Parathyroid adenoma (tissue), 2 donors: ENCODE data around the gene CDH4.

ENCODE experiments used
- H2AFZ ChIP-seq: fragments of 300-600 bp; sonication (generic); one replicate; pipeline ENCODE4 v1.7.0; 2017; ENCODE audit warnings: antibody characterized with exemption, mild to moderate bottlenecking
- H3K27ac ChIP-seq: fragments of 300-600 bp; sonication (generic); one replicate; pipeline ENCODE4 v1.7.0; 2017
- H3K27me3 ChIP-seq: fragments of 300-600 bp; sonication (generic); one replicate; pipeline ENCODE4 v1.7.0; 2017; ENCODE audit warnings: low read length; ENCODE audit not compliant: control insufficient read depth, insufficient read depth
- H3K36me3 ChIP-seq: fragments of 300-600 bp; sonication (generic); one replicate; pipeline ENCODE4 v1.7.0; 2017; ENCODE audit warnings: low read length; ENCODE audit not compliant: control insufficient read depth, insufficient read depth
- H3K4me1 ChIP-seq: fragments of 300-600 bp; sonication (generic); one replicate; pipeline ENCODE4 v1.7.0; 2017; ENCODE audit warnings: control low read depth
- H3K4me2 ChIP-seq: fragments of 300-600 bp; sonication (generic); one replicate; pipeline ENCODE4 v1.7.0; 2017; ENCODE audit warnings: low read length
- H3K4me3 ChIP-seq: fragments of 300-600 bp; sonication (generic); one replicate; pipeline ENCODE4 v1.7.0; 2017; ENCODE audit warnings: low read depth, low read length
- H3K79me2 ChIP-seq: fragments of 300-600 bp; sonication (generic); one replicate; pipeline ENCODE4 v1.7.0; 2017; ENCODE audit warnings: control low read depth
- H3K9ac ChIP-seq: fragments of 300-600 bp; sonication (generic); one replicate; pipeline ENCODE4 v1.7.0; 2017; ENCODE audit warnings: mild to moderate bottlenecking
- H3K9me3 ChIP-seq: fragments of 300-600 bp; sonication (generic); one replicate; pipeline ENCODE4 v1.7.0; 2017; ENCODE audit warnings: low read length; ENCODE audit not compliant: control insufficient read depth
- CTCF ChIP-seq: fragments of 300-600 bp; sonication (generic); IDR thresholded peaks from one replicate; pipeline ENCODE4 v1.7.0; 2017; ENCODE audit warnings: antibody characterized with exemption, mild to moderate bottlenecking
- donor health status: primary hyperparathyroidism.

Gene CDH4

GRCh38 chr20:61806995-61807394 is 554.9 kb downstream of the CDH4 start:
- no peak overlapping the region for H3K4me3 ChIP-seq
- no peak overlapping the region for H3K9ac ChIP-seq
- no peaks in the 10 kb centered on the region for H3K9me3 ChIP-seq
- no peak overlapping the region for H3K4me2 ChIP-seq
- no peak overlapping the region for H3K27ac ChIP-seq
- H3K4me1 ChIP-seq, result no peaks in the 10 kb centered on the region
- H3K27me3 ChIP-seq, result no peaks in the 10 kb centered on the region
- H2AFZ ChIP-seq, result no peak overlapping the region
- no peaks in the 10 kb centered on the region for H3K79me2 ChIP-seq
- no peaks in the 10 kb centered on the region for H3K36me3 ChIP-seq
- TF ChIP-seq CTCF, result no peak

- no peak overlapping the region for H3K4me2 ChIP-seq
- H3K4me1 ChIP-seq, result no peaks in the 10 kb centered on the region
- H2AFZ ChIP-seq, result no peak overlapping the region
- H3K36me3 ChIP-seq, result no peaks in the 10 kb centered on the region
- no peaks in the 10 kb centered on the region for H3K9me3 ChIP-seq
- no peak overlapping the region for H3K9ac ChIP-seq
- no peak overlapping the region for H3K4me3 ChIP-seq
- no peaks in the 10 kb centered on the region for H3K79me2 ChIP-seq
- H3K27me3 ChIP-seq, result no peaks in the 10 kb centered on the region
- no peak overlapping the region for H3K27ac ChIP-seq
- no peak for TF ChIP-seq CTCF
These were observed 555.6 kb downstream of the CDH4 start for GRCh38 chr20:61807471-61808160.

- H2AFZ ChIP-seq, result no peak overlapping the region
- no peak overlapping the region for H3K27ac ChIP-seq
- no peak overlapping the region for H3K4me2 ChIP-seq
- H3K79me2 ChIP-seq, result no peaks in the 10 kb centered on the region
- H3K9ac ChIP-seq, result no peak overlapping the region
- H3K9me3 ChIP-seq, result no peaks in the 10 kb centered on the region
- no peaks in the 10 kb centered on the region for H3K36me3 ChIP-seq
- no peaks in the 10 kb centered on the region for H3K4me1 ChIP-seq
- no peak overlapping the region for H3K4me3 ChIP-seq
- H3K27me3 ChIP-seq, result no peaks in the 10 kb centered on the region
- TF ChIP-seq CTCF, result no peak
These were observed 556.4 kb downstream of the CDH4 start for GRCh38 chr20:61808447-61808846.

GRCh38 chr20:61809006-61809770 is 557.1 kb downstream of the CDH4 start:
- H3K4me2 ChIP-seq, result no peak overlapping the region
- no peak overlapping the region for H2AFZ ChIP-seq
- H3K4me1 ChIP-seq, result no peaks in the 10 kb centered on the region
- no peaks in the 10 kb centered on the region for H3K9me3 ChIP-seq
- H3K4me3 ChIP-seq, result no peak overlapping the region
- no peaks in the 10 kb centered on the region for H3K79me2 ChIP-seq
- H3K27ac ChIP-seq, result no peak overlapping the region
- TF ChIP-seq CTCF, result no peak
- no peaks in the 10 kb centered on the region for H3K27me3 ChIP-seq
- no peak overlapping the region for H3K9ac ChIP-seq
- no peaks in the 10 kb centered on the region for H3K36me3 ChIP-seq
